ENCODE results near the gene CABP7. TPM values are rescaled to one million over a fixed set of nuclear protein-coding genes. Genes with fewer than 3 reads are reported as not detected.

CABP7 gene
- polyA plus RNA-seq, 1 of the 3 experiments (the other 2 are of a cell fraction): 0.72 TPM

GRCh38 chr22:29702931-29703501, 16.8 kb upstream of the CABP7 start:
- Histone ChIP-seq H3K4me1 (ENCODE audit: control insufficient read depth in 1 of 2, insufficient read depth in 2 of 2, low read depth in 1 of 2, low read length in 1 of 2) (peaks cover 12 to 82% of the 10 kb centered on the region in 2 experiments; a peak in 2 of 4 replicates), H2AFZ (ENCODE audit: low read depth) (no peak overlapping the region), H3K4me2 (no peak overlapping the region), H3K79me2 (ENCODE audit: insufficient read depth) (no peaks in the 10 kb centered on the region), H3K27me3 (ENCODE audit: insufficient read depth) (no peaks in the 10 kb centered on the region), H3K27ac (ENCODE audit: low read depth in 2 of 2, low read length in 1 of 2) (peak overlapping the region in 1 of 2 experiments; percentile 64; a peak in 1 of 4 replicates), H4K20me1 (ENCODE audit: insufficient read depth) (no peaks in the 10 kb centered on the region), H3K9me3 (no peaks in the 10 kb centered on the region), H3K9me2 (no peaks in the 10 kb centered on the region), H3K9ac (no peak overlapping the region), H3K36me3 (replicated peaks in 1 of 2; ENCODE audit: control insufficient read depth in 1 of 2, insufficient read depth in 2 of 2, low read length in 1 of 2) (peaks cover 0 to 3% of the 10 kb centered on the region in 2 experiments), H3K4me3 (ENCODE audit: low read depth in 2 of 2, low read length in 1 of 2) (no peak overlapping the region), H3F3A (replicated peaks; ENCODE audit: insufficient read depth) (no peaks in the 10 kb centered on the region)
- TF ChIP-seq POLR2AphosphoS5 (IDR thresholded peaks at IDR 0.05; ENCODE audit: low read depth, low read length): no peak
- no peak for TF ChIP-seq ELF1 (IDR thresholded peaks at IDR 0.05)
- TF ChIP-seq SIN3A (IDR thresholded peaks at IDR 0.05; ENCODE audit: borderline replicate concordance, low read depth, low read length): no peak
- no peak for TF ChIP-seq TCF12 (IDR thresholded peaks at IDR 0.05)
- TF ChIP-seq RAD21 (IDR thresholded peaks at IDR 0.05; ENCODE audit: low read length): no peak
- TF ChIP-seq FOXJ3 (CRISPR knock-in tag; IDR thresholded peaks at IDR 0.05): no peak
- TF ChIP-seq CHD2 (IDR thresholded peaks at IDR 0.05; ENCODE audit: low read length, partially characterized antibody): no peak
- no peak for TF ChIP-seq MAX (IDR thresholded peaks at IDR 0.05; ENCODE audit: low read depth)
- TF ChIP-seq FOXM1 (IDR thresholded peaks at IDR 0.05; ENCODE audit: low read depth): no peak
- no peak for TF ChIP-seq YY1 (IDR thresholded peaks at IDR 0.05; ENCODE audit: low read depth)
- TF ChIP-seq SMC3 (IDR thresholded peaks at IDR 0.05; ENCODE audit: low read depth, low read length): no peak
- no peak for TF ChIP-seq RCOR1 (IDR thresholded peaks at IDR 0.05; ENCODE audit: low read length)
- no peak for TF ChIP-seq PBX3 (IDR thresholded peaks at IDR 0.05)
- no peak for TF ChIP-seq JUND (IDR thresholded peaks at IDR 0.05)
- TF ChIP-seq USF1 (IDR thresholded peaks at IDR 0.05; ENCODE audit: borderline replicate concordance, low read depth): no peak
- TF ChIP-seq NRF1 (IDR thresholded peaks at IDR 0.05; ENCODE audit: low read depth, low read length): no peak
- no peak for TF ChIP-seq RXRA (IDR thresholded peaks at IDR 0.05; ENCODE audit: borderline replicate concordance, low read depth)
- TF ChIP-seq TEAD4 (IDR thresholded peaks at IDR 0.05; ENCODE audit: borderline replicate concordance, insufficient read depth): no peak
- TF ChIP-seq FOSL2 (IDR thresholded peaks at IDR 0.05; ENCODE audit: borderline replicate concordance, low read depth): no peak
- TF ChIP-seq NFIC (IDR thresholded peaks at IDR 0.05; ENCODE audit: borderline replicate concordance): no peak
- ChIA-PET CTCF (interaction anchor here (0.9 to 3.2 kb wide), 8 partner anchors 10 to 386 kb away, joined by 3 to 25 read pairs (median 7); no protein-coding TSS in a partner anchor), POLR2A (interaction anchor here (0.9 to 1.3 kb wide), 2 partner anchors 9 to 16 kb away, joined by 3 read pairs; partner anchors contain the start of gene CABP7)
- WGBS (ENCODE audit: low lambda C conversion rate): 89% methylated on average over 18 of the region's 19 CpGs
- peak; percentile 20 for DNase-seq
